HepG2 (cell line): Measurements from ENCODE around the gene F7. TPM values are rescaled to one million over a fixed set of nuclear protein-coding genes. Genes with fewer than 3 reads are reported as not detected.

Source experiments
- ATM ChIP-seq: fragments of 450-650 bp; IDR thresholded peaks from 2 replicates; pipeline ENCODE4 v1.7.1; 2017; ENCODE audit warnings: mild to moderate bottlenecking, borderline replicate concordance
- CREM ChIP-seq, 2 experiments: sonication (generic) in 1 of 2; formaldehyde crosslinking in 1 of 2; IDR thresholded peaks; 2 replicates each; pipeline versions ENCODE4 v1.4.0 to v1.6.1; 2016 to 2020; ENCODE audit warnings: antibody characterized with exemption in 1 of 2, mild to moderate bottlenecking in 1 of 2, missing genetic modification reagents in 1 of 2
- FOSL2 ChIP-seq: sonication (generic); formaldehyde crosslinking; IDR thresholded peaks from 2 replicates; pipeline ENCODE4 v1.4.0; 2020; ENCODE audit warnings: missing genetic modification reagents
- HOXA3 ChIP-seq: sonication (generic); formaldehyde crosslinking; IDR thresholded peaks from 2 replicates; pipeline ENCODE4 v1.5.0; 2020; ENCODE audit warnings: missing genetic modification reagents
- KDM3A ChIP-seq: IDR thresholded peaks from 2 replicates; pipeline ENCODE4 v1.6.1; 2018; ENCODE audit warnings: low read depth, missing compliant biosample characterization
- RBM39 ChIP-seq: fragments of 200-400 bp; formaldehyde crosslinking; IDR thresholded peaks from one replicate; pipeline ENCODE4 v1.6.1; 2018; ENCODE audit warnings: antibody characterized with exemption, mild to moderate bottlenecking, low read depth, low read length; ENCODE audit not compliant: poor library complexity, severe bottlenecking
- SP2 ChIP-seq: sonication (generic); formaldehyde crosslinking; IDR thresholded peaks from 2 replicates; pipeline ENCODE4 v1.5.1; 2020; ENCODE audit warnings: mild to moderate bottlenecking, missing genetic modification reagents
- SPEN ChIP-seq: sonication (generic); formaldehyde crosslinking; IDR thresholded peaks from 2 replicates; pipeline ENCODE4 v1.5.1; 2020; ENCODE audit warnings: low read depth, mild to moderate bottlenecking, missing genetic modification reagents
- ZFAT ChIP-seq: sonication (generic); formaldehyde crosslinking; conservative IDR thresholded peaks from 2 replicates; pipeline ENCODE4 v1.8.1; 2023; ENCODE audit warnings: missing genetic modification reagents, inconsistent platforms
- ZNF17 ChIP-seq: sonication (generic); formaldehyde crosslinking; IDR thresholded peaks from 2 replicates; pipeline ENCODE4 v1.5.0; 2020; ENCODE audit warnings: mild to moderate bottlenecking, missing genetic modification reagents
- ZNF230 ChIP-seq: sonication (generic); formaldehyde crosslinking; IDR thresholded peaks from 2 replicates; pipeline ENCODE4 v1.4.0; 2020; ENCODE audit warnings: mild to moderate bottlenecking, missing genetic modification reagents
- ZNF619 ChIP-seq: sonication (generic); formaldehyde crosslinking; IDR thresholded peaks from 2 replicates; pipeline ENCODE4 v1.4.0; 2020; ENCODE audit warnings: mild to moderate bottlenecking, missing genetic modification reagents
- ZNF713 ChIP-seq: sonication (generic); formaldehyde crosslinking; IDR thresholded peaks from 2 replicates; pipeline ENCODE4 v1.4.0; 2020; ENCODE audit warnings: mild to moderate bottlenecking, missing genetic modification reagents
- ZNF720 ChIP-seq: sonication (generic); formaldehyde crosslinking; IDR thresholded peaks from 2 replicates; pipeline ENCODE4 v1.4.0; 2020; ENCODE audit warnings: missing genetic modification reagents
- ZNF773 ChIP-seq: sonication (generic); formaldehyde crosslinking; IDR thresholded peaks from 2 replicates; pipeline ENCODE4 v1.4.0; 2020; ENCODE audit warnings: missing genetic modification reagents, borderline replicate concordance
- ZNF776 ChIP-seq: sonication (generic); formaldehyde crosslinking; IDR thresholded peaks from 2 replicates; pipeline ENCODE4 v1.4.0; 2020; ENCODE audit warnings: mild to moderate bottlenecking, missing genetic modification reagents
- ZNF788 ChIP-seq: sonication (generic); formaldehyde crosslinking; IDR thresholded peaks from 2 replicates; pipeline ENCODE4 v1.5.0; 2020; ENCODE audit warnings: mild to moderate bottlenecking, missing genetic modification reagents, borderline replicate concordance
- ZNF841 ChIP-seq: sonication (generic); formaldehyde crosslinking; IDR thresholded peaks from 2 replicates; pipeline ENCODE4 v1.8.1; 2023; ENCODE audit warnings: missing genetic modification reagents, borderline replicate concordance
- polyA plus RNA-seq, 8 experiments: library from polyadenylated mRNA; depleted of rRNA in 3 of 8; stranded (reverse) in 7 of 8; unstranded in 1 of 8; fragments of >200 nt; fragmentation: Illumina TruSeq in 4 of 8; extraction: Trizol in 4 of 8; gene quantifications; 2 replicates each; pipeline versions ENCODE4 v1.2.1 to v1.2.3, GENCODE V29; 2011 to 2016; ENCODE audit warnings: low read depth in 4 of 8, missing spikeins in 1 of 8, mixed read lengths in 1 of 8; ENCODE audit not compliant: insufficient read depth in 1 of 8
- total RNA-seq, 5 experiments: library from RNA; depleted of rRNA; stranded (reverse); fragments of >200 nt; fragmentation: Illumina TruSeq; extraction: Trizol; gene quantifications; 2 replicates each; pipeline ENCODE4 v1.2.3, GENCODE V29; 2016; ENCODE audit warnings: low read depth in 1 of 5
- TF ChIP-seq, protein P1 (sequence below): sonication (generic); formaldehyde crosslinking; IDR thresholded peaks from 2 replicates; pipeline ENCODE4 v1.4.0; 2020; ENCODE audit warnings: mild to moderate bottlenecking, missing genetic modification reagents
- TF ChIP-seq, protein P2 (sequence below): sonication (generic); formaldehyde crosslinking; IDR thresholded peaks from 2 replicates; pipeline ENCODE4 v1.4.0; 2020; ENCODE audit warnings: mild to moderate bottlenecking, low read depth, missing genetic modification reagents
- TF ChIP-seq, protein P3 (sequence below): sonication (generic); formaldehyde crosslinking; IDR thresholded peaks from 2 replicates; pipeline ENCODE4 v1.8.1; 2023; ENCODE audit warnings: mild to moderate bottlenecking, inconsistent platforms, moderate library complexity, missing genetic modification reagents, borderline replicate concordance
- TF ChIP-seq, protein P4 (sequence below): sonication (generic); formaldehyde crosslinking; IDR thresholded peaks from 2 replicates; pipeline ENCODE4 v1.8.0; 2022; ENCODE audit warnings: mild to moderate bottlenecking, missing genetic modification reagents, borderline replicate concordance
- TF ChIP-seq, protein P5 (sequence below): sonication (generic); formaldehyde crosslinking; IDR thresholded peaks from 2 replicates; pipeline ENCODE4 v1.8.0; 2022; ENCODE audit warnings: mild to moderate bottlenecking, missing genetic modification reagents, moderate library complexity

The F7 gene
- total and polyA plus RNA-seq, 2 of the 13 experiments (the other 11 are each of a cell fraction or from before 2014, with no cell fraction given), result 12.6 to 26.5 TPM

DNA sequence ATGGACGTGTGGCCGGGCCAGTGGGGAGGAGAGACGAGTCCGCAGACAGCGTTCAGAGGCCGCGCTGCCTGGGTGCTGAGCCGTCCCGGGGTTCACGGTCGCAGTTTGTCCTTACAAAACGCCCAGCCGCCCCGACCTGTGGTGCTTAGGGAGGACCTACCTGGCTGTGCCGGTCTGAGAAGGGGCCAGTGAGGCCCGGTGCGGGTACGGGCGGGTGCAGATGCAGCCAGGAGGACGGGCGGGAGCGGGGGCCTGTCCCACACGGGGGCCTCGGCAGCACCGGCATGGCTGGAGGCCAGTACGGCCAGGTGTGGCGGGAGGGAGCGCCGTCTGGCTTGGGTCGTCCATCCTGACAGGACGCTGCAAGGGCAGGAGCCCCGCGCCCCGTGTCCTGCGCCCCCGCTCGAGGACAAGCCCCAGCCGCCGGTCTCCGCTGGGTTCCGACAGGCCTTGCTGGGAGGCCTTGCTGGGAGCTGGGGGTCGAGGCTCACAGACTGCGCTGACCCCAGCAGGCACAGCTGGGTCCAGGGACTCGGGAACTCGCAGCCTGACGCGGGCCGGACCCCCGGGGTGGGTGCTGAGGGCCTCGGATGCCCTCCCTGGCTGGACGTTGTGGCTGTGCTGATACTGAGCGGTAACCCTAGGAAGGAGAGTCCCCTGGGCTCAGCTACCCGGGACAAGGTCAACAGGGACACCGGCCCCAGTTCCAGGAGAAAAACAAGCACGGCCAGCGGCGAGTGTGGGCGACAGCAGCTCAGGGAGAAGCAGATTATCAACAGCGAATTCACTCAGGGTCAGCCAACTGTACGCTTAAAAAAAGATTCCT is 47.6 kb downstream of the F7 start (continued):
- TF ChIP-seq FOSL2, result no peak; the same call in 1 of the 2 replicates
- peak; percentile 43 for TF ChIP-seq SP2 (CRISPR knock-in tag)
- TF ChIP-seq ZNF776 (CRISPR knock-in tag), result no peak; the same call in 1 of the 2 replicates
- TF ChIP-seq ZNF841, result 0 out of 2 replicates have a peak, but pooled peaks have one; percentile 15
- TF ChIP-seq, protein P1, sequence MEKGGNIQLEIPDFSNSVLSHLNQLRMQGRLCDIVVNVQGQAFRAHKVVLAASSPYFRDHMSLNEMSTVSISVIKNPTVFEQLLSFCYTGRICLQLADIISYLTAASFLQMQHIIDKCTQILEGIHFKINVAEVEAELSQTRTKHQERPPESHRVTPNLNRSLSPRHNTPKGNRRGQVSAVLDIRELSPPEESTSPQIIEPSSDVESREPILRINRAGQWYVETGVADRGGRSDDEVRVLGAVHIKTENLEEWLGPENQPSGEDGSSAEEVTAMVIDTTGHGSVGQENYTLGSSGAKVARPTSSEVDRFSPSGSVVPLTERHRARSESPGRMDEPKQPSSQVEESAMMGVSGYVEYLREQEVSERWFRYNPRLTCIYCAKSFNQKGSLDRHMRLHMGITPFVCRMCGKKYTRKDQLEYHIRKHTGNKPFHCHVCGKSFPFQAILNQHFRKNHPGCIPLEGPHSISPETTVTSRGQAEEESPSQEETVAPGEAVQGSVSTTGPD, result no peak
- TF ChIP-seq ZNF788, result peak; percentile 47; the same call in 1 of the 2 replicates
- TF ChIP-seq ZNF720 (CRISPR knock-in tag), result no peak
- no peak for TF ChIP-seq ZNF17 (CRISPR knock-in tag)
- TF ChIP-seq CREM (IDR thresholded peaks at IDR 0.05), result no peak
- no peak for TF ChIP-seq CREM (CRISPR knock-in tag; IDR thresholded peaks at IDR 0.05)
- TF ChIP-seq ZNF230, result 0 out of 2 replicates have a peak, but pooled peaks have one; percentile 25
- no peak for TF ChIP-seq KDM3A (CRISPR knock-in tag)
- TF ChIP-seq, protein P2, sequence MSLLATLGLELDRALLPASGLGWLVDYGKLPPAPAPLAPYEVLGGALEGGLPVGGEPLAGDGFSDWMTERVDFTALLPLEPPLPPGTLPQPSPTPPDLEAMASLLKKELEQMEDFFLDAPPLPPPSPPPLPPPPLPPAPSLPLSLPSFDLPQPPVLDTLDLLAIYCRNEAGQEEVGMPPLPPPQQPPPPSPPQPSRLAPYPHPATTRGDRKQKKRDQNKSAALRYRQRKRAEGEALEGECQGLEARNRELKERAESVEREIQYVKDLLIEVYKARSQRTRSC (CRISPR knock-in tag), result no peak
- TF ChIP-seq, protein P3, sequence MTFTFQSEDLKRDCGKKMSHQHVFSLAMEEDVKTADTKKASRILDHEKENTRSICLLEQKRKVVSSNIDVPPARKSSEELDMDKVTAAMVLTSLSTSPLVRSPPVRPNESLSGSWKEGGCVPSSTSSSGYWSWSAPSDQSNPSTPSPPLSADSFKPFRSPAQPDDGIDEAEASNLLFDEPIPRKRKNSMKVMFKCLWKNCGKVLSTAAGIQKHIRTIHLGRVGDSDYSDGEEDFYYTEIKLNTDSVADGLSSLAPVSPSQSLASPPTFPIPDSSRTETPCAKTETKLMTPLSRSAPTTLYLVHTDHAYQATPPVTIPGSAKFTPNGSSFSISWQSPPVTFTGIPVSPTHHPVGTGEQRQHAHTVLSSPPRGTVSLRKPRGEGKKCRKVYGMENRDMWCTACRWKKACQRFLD (CRISPR knock-in tag), result no peak
- TF ChIP-seq ZNF713 (CRISPR knock-in tag), result peak; percentile 57; the same call in 1 of the 2 replicates
- TF ChIP-seq, protein P4, sequence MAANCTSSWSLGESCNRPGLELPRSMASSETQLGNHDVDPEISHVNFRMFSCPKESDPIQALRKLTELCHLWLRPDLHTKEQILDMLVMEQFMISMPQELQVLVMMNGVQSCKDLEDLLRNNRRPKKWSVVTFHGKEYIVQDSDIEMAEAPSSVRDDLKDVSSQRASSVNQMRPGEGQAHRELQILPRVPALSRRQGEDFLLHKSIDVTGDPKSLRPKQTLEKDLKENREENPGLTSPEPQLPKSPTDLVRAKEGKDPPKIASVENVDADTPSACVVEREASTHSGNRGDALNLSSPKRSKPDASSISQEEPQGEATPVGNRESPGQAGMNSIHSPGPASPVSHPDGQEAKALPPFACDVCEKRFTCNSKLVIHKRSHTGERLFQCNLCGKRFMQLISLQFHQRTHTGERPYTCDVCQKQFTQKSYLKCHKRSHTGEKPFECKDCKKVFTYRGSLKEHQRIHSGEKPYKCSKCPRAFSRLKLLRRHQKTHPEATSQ (CRISPR knock-in tag), result peak; percentile 24; the same call in 1 of the 2 replicates
- TF ChIP-seq ZNF773 (CRISPR knock-in tag), result peak; percentile 29; the same call in 1 of the 2 replicates
- TF ChIP-seq ATM, result no peak
- TF ChIP-seq RBM39, result peak; percentile 37
- peak; percentile 54; the same call in 1 of the 2 replicates for TF ChIP-seq SPEN (CRISPR knock-in tag)
- TF ChIP-seq HOXA3 (CRISPR knock-in tag), result peak; percentile 41; the same call in 1 of the 2 replicates
- 0 out of 2 replicates have a peak, but pooled peaks have one; percentile 78 for TF ChIP-seq ZNF619 (CRISPR knock-in tag)
- no peak for TF ChIP-seq ZFAT (CRISPR knock-in tag)
- TF ChIP-seq, protein P5, sequence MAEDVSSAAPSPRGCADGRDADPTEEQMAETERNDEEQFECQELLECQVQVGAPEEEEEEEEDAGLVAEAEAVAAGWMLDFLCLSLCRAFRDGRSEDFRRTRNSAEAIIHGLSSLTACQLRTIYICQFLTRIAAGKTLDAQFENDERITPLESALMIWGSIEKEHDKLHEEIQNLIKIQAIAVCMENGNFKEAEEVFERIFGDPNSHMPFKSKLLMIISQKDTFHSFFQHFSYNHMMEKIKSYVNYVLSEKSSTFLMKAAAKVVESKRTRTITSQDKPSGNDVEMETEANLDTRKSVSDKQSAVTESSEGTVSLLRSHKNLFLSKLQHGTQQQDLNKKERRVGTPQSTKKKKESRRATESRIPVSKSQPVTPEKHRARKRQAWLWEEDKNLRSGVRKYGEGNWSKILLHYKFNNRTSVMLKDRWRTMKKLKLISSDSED (CRISPR knock-in tag), result peak; percentile 88; the same call in 1 of the 2 replicates
